ENCODE data around the gene KAZN.

- no peak for TF ChIP-seq CTCF (IDR thresholded peaks at IDR 0.05)
- TF ChIP-seq RAD21 (IDR thresholded peaks at IDR 0.05; ENCODE audit: low read length): no peak
- TF ChIP-seq RCOR1 (IDR thresholded peaks at IDR 0.05; ENCODE audit: low read length): no peak
- TF ChIP-seq POLR2AphosphoS5 (IDR thresholded peaks at IDR 0.05; ENCODE audit: low read depth, low read length): no peak
- TF ChIP-seq REST (IDR thresholded peaks at IDR 0.05; ENCODE audit: low read depth, low read length): no peak
- TF ChIP-seq GABPA (IDR thresholded peaks at IDR 0.05; ENCODE audit: low read depth): no peak
- no peak for TF ChIP-seq TCF12 (IDR thresholded peaks at IDR 0.05)
- no peak for TF ChIP-seq TEAD4 (IDR thresholded peaks at IDR 0.05; ENCODE audit: borderline replicate concordance, insufficient read depth)
- no peak for TF ChIP-seq TAF1 (IDR thresholded peaks at IDR 0.05; ENCODE audit: borderline replicate concordance, low read depth, low read length)
Measured at GRCh38 chr1:15123925-15124324, 525.4 kb downstream of the KAZN start.
